ACC112 (cell line): ENCODE results near the gene PDGFD.

Source experiments
- H2AFZ ChIP-seq: fragments of 200-600 bp; sonication (generic); one replicate; pipeline ENCODE4 v1.6.0; 2017; ENCODE audit warnings: antibody characterized with exemption, low read length; ENCODE audit not compliant: unreplicated experiment
- H3K27ac ChIP-seq: fragments of 200-600 bp; sonication (generic); 2 replicates; pipeline ENCODE4 v1.5.1; 2014; ENCODE audit warnings: low read depth, mild to moderate bottlenecking, antibody characterized with exemption, low read length, moderate library complexity
- H3K27me3 ChIP-seq: fragments of 200-600 bp; sonication (generic); 2 replicates; pipeline ENCODE4 v1.6.1; 2014; ENCODE audit warnings: mild to moderate bottlenecking, antibody characterized with exemption, low read length, moderate library complexity, mixed read lengths; ENCODE audit not compliant: insufficient read depth
- H3K36me3 ChIP-seq: fragments of 200-600 bp; sonication (generic); 2 replicates; pipeline ENCODE4 v1.6.1; 2016; ENCODE audit warnings: mild to moderate bottlenecking, antibody characterized with exemption, low read length, moderate library complexity, mixed read lengths; ENCODE audit not compliant: insufficient read depth
- H3K4me1 ChIP-seq: fragments of 200-600 bp; sonication (generic); one replicate; pipeline ENCODE4 v1.6.1; 2016; ENCODE audit warnings: low read length, mixed read lengths; ENCODE audit not compliant: insufficient read depth, unreplicated experiment, control insufficient read depth
- H3K4me3 ChIP-seq: fragments of 200-600 bp; sonication (generic); 2 replicates; pipeline ENCODE4 v1.5.1; 2014; ENCODE audit warnings: mild to moderate bottlenecking, low read depth, low read length
- H3K79me2 ChIP-seq: fragments of 200-600 bp; sonication (generic); one replicate; pipeline ENCODE4 v1.6.0; 2016; ENCODE audit warnings: low read length; ENCODE audit not compliant: control insufficient read depth, unreplicated experiment, insufficient read depth

The PDGFD gene

GRCh38 chr11:103924166-103925013, 239.6 kb downstream of the PDGFD start:
- Histone ChIP-seq H3K36me3 (no peaks in the 10 kb centered on the region), H3K79me2 (no peaks in the 10 kb centered on the region), H3K4me3 (no peak overlapping the region), H3K27ac (no peak overlapping the region), H2AFZ (no peak overlapping the region), H3K4me1 (no peaks in the 10 kb centered on the region), H3K27me3 (no peaks in the 10 kb centered on the region)

GRCh38 chr11:103923451-103923931, 240.5 kb downstream of the PDGFD start:
- no peaks in the 10 kb centered on the region for H3K36me3 ChIP-seq
- H3K27me3 ChIP-seq, result no peaks in the 10 kb centered on the region
- H2AFZ ChIP-seq, result no peak overlapping the region
- no peak overlapping the region for H3K27ac ChIP-seq
- no peaks in the 10 kb centered on the region for H3K79me2 ChIP-seq
- H3K4me3 ChIP-seq, result no peak overlapping the region
- no peaks in the 10 kb centered on the region for H3K4me1 ChIP-seq

GRCh38 chr11:103920933-103921332, 243.0 kb downstream of the PDGFD start:
- Histone ChIP-seq H3K36me3 (no peaks in the 10 kb centered on the region), H3K4me3 (no peak overlapping the region)

GRCh38 chr11:103920449-103920848, 243.5 kb downstream of the PDGFD start:
- Histone ChIP-seq H3K79me2 (no peaks in the 10 kb centered on the region), H3K4me1 (no peaks in the 10 kb centered on the region), H3K27ac (no peak overlapping the region), H3K27me3 (no peaks in the 10 kb centered on the region), H3K4me3 (no peak overlapping the region), H2AFZ (no peak overlapping the region), H3K36me3 (no peaks in the 10 kb centered on the region)

More at GRCh38 chr11:103920933-103921332, 243.0 kb downstream of the PDGFD start:
- H2AFZ ChIP-seq, result no peak overlapping the region
- no peaks in the 10 kb centered on the region for H3K27me3 ChIP-seq
- H3K79me2 ChIP-seq, result no peaks in the 10 kb centered on the region
- no peaks in the 10 kb centered on the region for H3K4me1 ChIP-seq
- H3K27ac ChIP-seq, result no peak overlapping the region

- H3K27ac ChIP-seq, result no peak overlapping the region
- H3K4me1 ChIP-seq, result peaks cover 10% of the 10 kb centered on the region
- no peak overlapping the region for H3K4me3 ChIP-seq
- no peaks in the 10 kb centered on the region for H3K36me3 ChIP-seq
- no peaks in the 10 kb centered on the region for H3K27me3 ChIP-seq
- H2AFZ ChIP-seq, result no peak overlapping the region
- H3K79me2 ChIP-seq, result no peaks in the 10 kb centered on the region
Observed at GRCh38 chr11:103910721-103911120, 253.2 kb downstream of the PDGFD start.

GRCh38 chr11:103907548-103908455, 256.1 kb downstream of the PDGFD start:
- H3K27ac ChIP-seq, result peak overlapping the region; percentile 7; the same call in 1 of the 2 replicates
- no peaks in the 10 kb centered on the region; the same call in 1 of the 2 replicates for H3K27me3 ChIP-seq
- peak overlapping the region; percentile 69 for H2AFZ ChIP-seq
- H3K36me3 ChIP-seq, result no peaks in the 10 kb centered on the region
- peaks cover 10% of the 10 kb centered on the region for H3K4me1 ChIP-seq
- no peaks in the 10 kb centered on the region for H3K79me2 ChIP-seq
- H3K4me3 ChIP-seq, result no peak overlapping the region

- no peak overlapping the region for H2AFZ ChIP-seq
- no peak overlapping the region for H3K4me3 ChIP-seq
- H3K27me3 ChIP-seq, result no peaks in the 10 kb centered on the region; the same call in 1 of the 2 replicates
- H3K79me2 ChIP-seq, result no peaks in the 10 kb centered on the region
- no peak overlapping the region for H3K27ac ChIP-seq
- H3K36me3 ChIP-seq, result no peaks in the 10 kb centered on the region
- peaks cover 10% of the 10 kb centered on the region for H3K4me1 ChIP-seq
Observed at GRCh38 chr11:103907136-103907535, 256.8 kb downstream of the PDGFD start.

- Histone ChIP-seq H3K36me3 (no peaks in the 10 kb centered on the region), H3K79me2 (no peaks in the 10 kb centered on the region), H2AFZ (no peak overlapping the region), H3K4me1 (peaks cover 10% of the 10 kb centered on the region), H3K27ac (no peak overlapping the region), H3K4me3 (no peak overlapping the region), H3K27me3 (no peaks in the 10 kb centered on the region; the same call in 1 of the 2 replicates)
Observed at GRCh38 chr11:103906291-103906867, 257.6 kb downstream of the PDGFD start.

GRCh38 chr11:103904324-103904667, 259.7 kb downstream of the PDGFD start:
- Histone ChIP-seq H3K36me3 (no peaks in the 10 kb centered on the region), H2AFZ (no peak overlapping the region), H3K27me3 (no peaks in the 10 kb centered on the region; the same call in 1 of the 2 replicates), H3K27ac (no peak overlapping the region), H3K79me2 (no peaks in the 10 kb centered on the region), H3K4me3 (no peak overlapping the region), H3K4me1 (peaks cover 10% of the 10 kb centered on the region)

GRCh38 chr11:103903621-103904323, 260.2 kb downstream of the PDGFD start:
- Histone ChIP-seq H3K27ac (no peak overlapping the region), H3K36me3 (no peaks in the 10 kb centered on the region), H3K27me3 (no peaks in the 10 kb centered on the region; the same call in 1 of the 2 replicates), H3K79me2 (no peaks in the 10 kb centered on the region), H2AFZ (no peak overlapping the region), H3K4me3 (no peak overlapping the region), H3K4me1 (peaks cover 10% of the 10 kb centered on the region)
